H1 (cell line): ENCODE data around the gene FGF14. TPM values are rescaled to one million over a fixed set of nuclear protein-coding genes. Genes with fewer than 3 reads are reported as not detected.

Source experiments
- polyA plus RNA-seq, 7 experiments: library from polyadenylated mRNA; depleted of rRNA in 3 of 7; stranded (reverse) in 5 of 7; unstranded in 2 of 7; fragments of >200 nt in 5 of 7; fragments of 200-250 nt in 2 of 7; gene quantifications; 1 replicate in 5 of 7; 2 replicates in 1 of 7; 4 replicates in 1 of 7; pipeline versions ENCODE4 v1.2.1 to v1.2.3, GENCODE V29; 2011 to 2013; ENCODE audit warnings: missing spikeins in 2 of 7, mixed read lengths in 2 of 7
- total RNA-seq: library from RNA; stranded (reverse); fragmentation: NEBNext Ultra II Directional; extraction: Animal tissue kit (Norgen Biotek cat#: 25700); gene quantifications from 2 replicates; pipeline ENCODE4 v1.2.1, GENCODE V29; 2021
- TF ChIP-seq, protein P1 (sequence below): fragments of 300-600 bp; sonication (generic); IDR thresholded peaks from 2 replicates; pipeline ENCODE4 v1.7.1; 2012; ENCODE audit warnings: low read length, moderate library complexity, mild to moderate bottlenecking, inconsistent platforms; ENCODE audit not compliant: insufficient replicate concordance

The FGF14 gene
- total and polyA plus RNA-seq, 2 of the 8 experiments (the other 6 are each of a cell fraction or from before 2014, with no cell fraction given), result 0.05 to 0.58 TPM

DNA sequence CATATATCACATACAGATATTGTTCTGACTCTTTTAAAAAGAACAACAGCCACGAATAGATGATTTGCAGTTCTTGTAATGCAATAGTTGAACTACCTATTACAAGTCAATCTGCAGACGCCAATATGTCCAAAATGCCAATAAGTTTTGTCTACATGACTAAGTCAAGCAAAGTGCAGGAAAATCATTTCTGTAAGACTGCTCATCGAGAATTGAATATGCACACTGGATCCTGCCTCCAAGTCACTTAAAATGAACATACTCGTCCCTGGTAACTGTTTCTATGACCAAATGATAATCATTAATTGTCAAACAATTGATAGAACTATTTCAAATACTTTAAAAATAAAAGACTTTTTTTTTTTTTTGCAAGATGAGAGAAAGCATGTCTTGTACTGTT is 573.7 kb downstream of the FGF14 start (continued):
- TF ChIP-seq, protein P1, sequence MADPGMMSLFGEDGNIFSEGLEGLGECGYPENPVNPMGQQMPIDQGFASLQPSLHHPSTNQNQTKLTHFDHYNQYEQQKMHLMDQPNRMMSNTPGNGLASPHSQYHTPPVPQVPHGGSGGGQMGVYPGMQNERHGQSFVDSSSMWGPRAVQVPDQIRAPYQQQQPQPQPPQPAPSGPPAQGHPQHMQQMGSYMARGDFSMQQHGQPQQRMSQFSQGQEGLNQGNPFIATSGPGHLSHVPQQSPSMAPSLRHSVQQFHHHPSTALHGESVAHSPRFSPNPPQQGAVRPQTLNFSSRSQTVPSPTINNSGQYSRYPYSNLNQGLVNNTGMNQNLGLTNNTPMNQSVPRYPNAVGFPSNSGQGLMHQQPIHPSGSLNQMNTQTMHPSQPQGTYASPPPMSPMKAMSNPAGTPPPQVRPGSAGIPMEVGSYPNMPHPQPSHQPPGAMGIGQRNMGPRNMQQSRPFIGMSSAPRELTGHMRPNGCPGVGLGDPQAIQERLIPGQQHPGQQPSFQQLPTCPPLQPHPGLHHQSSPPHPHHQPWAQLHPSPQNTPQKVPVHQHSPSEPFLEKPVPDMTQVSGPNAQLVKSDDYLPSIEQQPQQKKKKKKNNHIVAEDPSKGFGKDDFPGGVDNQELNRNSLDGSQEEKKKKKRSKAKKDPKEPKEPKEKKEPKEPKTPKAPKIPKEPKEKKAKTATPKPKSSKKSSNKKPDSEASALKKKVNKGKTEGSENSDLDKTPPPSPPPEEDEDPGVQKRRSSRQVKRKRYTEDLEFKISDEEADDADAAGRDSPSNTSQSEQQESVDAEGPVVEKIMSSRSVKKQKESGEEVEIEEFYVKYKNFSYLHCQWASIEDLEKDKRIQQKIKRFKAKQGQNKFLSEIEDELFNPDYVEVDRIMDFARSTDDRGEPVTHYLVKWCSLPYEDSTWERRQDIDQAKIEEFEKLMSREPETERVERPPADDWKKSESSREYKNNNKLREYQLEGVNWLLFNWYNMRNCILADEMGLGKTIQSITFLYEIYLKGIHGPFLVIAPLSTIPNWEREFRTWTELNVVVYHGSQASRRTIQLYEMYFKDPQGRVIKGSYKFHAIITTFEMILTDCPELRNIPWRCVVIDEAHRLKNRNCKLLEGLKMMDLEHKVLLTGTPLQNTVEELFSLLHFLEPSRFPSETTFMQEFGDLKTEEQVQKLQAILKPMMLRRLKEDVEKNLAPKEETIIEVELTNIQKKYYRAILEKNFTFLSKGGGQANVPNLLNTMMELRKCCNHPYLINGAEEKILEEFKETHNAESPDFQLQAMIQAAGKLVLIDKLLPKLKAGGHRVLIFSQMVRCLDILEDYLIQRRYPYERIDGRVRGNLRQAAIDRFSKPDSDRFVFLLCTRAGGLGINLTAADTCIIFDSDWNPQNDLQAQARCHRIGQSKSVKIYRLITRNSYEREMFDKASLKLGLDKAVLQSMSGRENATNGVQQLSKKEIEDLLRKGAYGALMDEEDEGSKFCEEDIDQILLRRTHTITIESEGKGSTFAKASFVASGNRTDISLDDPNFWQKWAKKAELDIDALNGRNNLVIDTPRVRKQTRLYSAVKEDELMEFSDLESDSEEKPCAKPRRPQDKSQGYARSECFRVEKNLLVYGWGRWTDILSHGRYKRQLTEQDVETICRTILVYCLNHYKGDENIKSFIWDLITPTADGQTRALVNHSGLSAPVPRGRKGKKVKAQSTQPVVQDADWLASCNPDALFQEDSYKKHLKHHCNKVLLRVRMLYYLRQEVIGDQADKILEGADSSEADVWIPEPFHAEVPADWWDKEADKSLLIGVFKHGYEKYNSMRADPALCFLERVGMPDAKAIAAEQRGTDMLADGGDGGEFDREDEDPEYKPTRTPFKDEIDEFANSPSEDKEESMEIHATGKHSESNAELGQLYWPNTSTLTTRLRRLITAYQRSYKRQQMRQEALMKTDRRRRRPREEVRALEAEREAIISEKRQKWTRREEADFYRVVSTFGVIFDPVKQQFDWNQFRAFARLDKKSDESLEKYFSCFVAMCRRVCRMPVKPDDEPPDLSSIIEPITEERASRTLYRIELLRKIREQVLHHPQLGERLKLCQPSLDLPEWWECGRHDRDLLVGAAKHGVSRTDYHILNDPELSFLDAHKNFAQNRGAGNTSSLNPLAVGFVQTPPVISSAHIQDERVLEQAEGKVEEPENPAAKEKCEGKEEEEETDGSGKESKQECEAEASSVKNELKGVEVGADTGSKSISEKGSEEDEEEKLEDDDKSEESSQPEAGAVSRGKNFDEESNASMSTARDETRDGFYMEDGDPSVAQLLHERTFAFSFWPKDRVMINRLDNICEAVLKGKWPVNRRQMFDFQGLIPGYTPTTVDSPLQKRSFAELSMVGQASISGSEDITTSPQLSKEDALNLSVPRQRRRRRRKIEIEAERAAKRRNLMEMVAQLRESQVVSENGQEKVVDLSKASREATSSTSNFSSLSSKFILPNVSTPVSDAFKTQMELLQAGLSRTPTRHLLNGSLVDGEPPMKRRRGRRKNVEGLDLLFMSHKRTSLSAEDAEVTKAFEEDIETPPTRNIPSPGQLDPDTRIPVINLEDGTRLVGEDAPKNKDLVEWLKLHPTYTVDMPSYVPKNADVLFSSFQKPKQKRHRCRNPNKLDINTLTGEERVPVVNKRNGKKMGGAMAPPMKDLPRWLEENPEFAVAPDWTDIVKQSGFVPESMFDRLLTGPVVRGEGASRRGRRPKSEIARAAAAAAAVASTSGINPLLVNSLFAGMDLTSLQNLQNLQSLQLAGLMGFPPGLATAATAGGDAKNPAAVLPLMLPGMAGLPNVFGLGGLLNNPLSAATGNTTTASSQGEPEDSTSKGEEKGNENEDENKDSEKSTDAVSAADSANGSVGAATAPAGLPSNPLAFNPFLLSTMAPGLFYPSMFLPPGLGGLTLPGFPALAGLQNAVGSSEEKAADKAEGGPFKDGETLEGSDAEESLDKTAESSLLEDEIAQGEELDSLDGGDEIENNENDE, result no peak
